CD4-positive, alpha-beta T cell (primary cell): ENCODE measurements around the gene NBEAL2. TPM values are rescaled to one million over a fixed set of nuclear protein-coding genes. Genes with fewer than 3 reads are reported as not detected.
A peak's percentile ranks its signal among the peaks of the same experiment; 100 is the strongest.

ENCODE experiments used
- ATAC-seq: fragments of 200-7000 bp; cut with Tn5 transposase; one replicate; pipeline ENCODE4 v1.10.0; 2022; ENCODE audit warnings: mild to moderate bottlenecking; ENCODE audit not compliant: poor library complexity
- CTCF ChIA-PET: fragments of 350-600 bp; sonication (Branson Sonifier 250); formaldehyde crosslinking; loops from one replicate; lab custom pipeline; 2021; ENCODE audit warnings: antibody characterized with exemption, inconsistent platforms; lab: Charles Lee
- POLR2A ChIA-PET: fragments of 350-600 bp; sonication (Branson Sonifier 250); formaldehyde crosslinking; loops from one replicate; lab custom pipeline; 2021; ENCODE audit warnings: antibody characterized with exemption, inconsistent platforms; lab: Charles Lee
- DNase-seq, 14 experiments: peaks; one replicate each; pipeline ENCODE4 v3.0.0-alpha.2; 2013 to 2020; ENCODE audit warnings: mixed read lengths in 2 of 14
- H3K27ac ChIP-seq, 2 donors: one replicate each; pipeline versions ENCODE4 v1.5.1 to v1.7.0; 2013; ENCODE audit warnings: low read length in 2 of 2, low read depth in 1 of 2, mild to moderate bottlenecking in 1 of 2
- H3K27me3 ChIP-seq, 2 experiments: 1 replicate in 1 of 2; 2 replicates in 1 of 2; pipeline versions ENCODE4 v1.6.1 to v1.7.0; 2013; ENCODE audit warnings: low read length in 2 of 2, control low read depth in 1 of 2, mild to moderate bottlenecking in 1 of 2, moderate library complexity in 1 of 2; ENCODE audit not compliant: insufficient read depth in 2 of 2, control insufficient read depth in 1 of 2
- H3K36me3 ChIP-seq: one replicate; pipeline ENCODE4 v1.6.1; 2013; ENCODE audit warnings: low read length, control low read depth; ENCODE audit not compliant: insufficient read depth
- H3K4me1 ChIP-seq: one replicate; pipeline ENCODE4 v1.6.1; 2013; ENCODE audit warnings: low read length, control low read depth; ENCODE audit not compliant: insufficient read depth
- H3K4me3 ChIP-seq: one replicate; pipeline ENCODE4 v1.5.1; 2013; ENCODE audit warnings: mild to moderate bottlenecking, low read length, moderate library complexity
- H3K9me3 ChIP-seq, 2 experiments: 1 replicate in 1 of 2; 2 replicates in 1 of 2; pipeline versions ENCODE4 v1.6.1 to v1.7.0; 2013; ENCODE audit warnings: low read length in 2 of 2, mild to moderate bottlenecking in 2 of 2, control low read depth in 1 of 2, moderate library complexity in 1 of 2; ENCODE audit not compliant: control insufficient read depth in 1 of 2, insufficient read depth in 1 of 2
- H3K27ac Mint-ChIP-seq: one replicate; pipeline ENCODE4 v1.8.0; 2020; ENCODE audit warnings: mixed read lengths
- H3K27me3 Mint-ChIP-seq: one replicate; pipeline ENCODE4 v1.8.0; 2021; ENCODE audit warnings: mixed read lengths
- H3K36me3 Mint-ChIP-seq: one replicate; pipeline ENCODE4 v1.8.0; 2021; ENCODE audit warnings: low read depth, mixed read lengths
- H3K4me1 Mint-ChIP-seq: one replicate; pipeline ENCODE4 v1.8.0; 2021; ENCODE audit warnings: low read depth, mixed read lengths
- H3K4me3 Mint-ChIP-seq: one replicate; pipeline ENCODE4 v1.8.0; 2020; ENCODE audit warnings: mild to moderate bottlenecking, mixed read lengths
- H3K9me3 Mint-ChIP-seq: one replicate; pipeline ENCODE4 v1.8.0; 2020; ENCODE audit warnings: mixed read lengths
- intact Hi-C, 2 experiments: fragments of 100-400 bp; cut with DNase I in 1 of 2; cut with micrococcal nuclease in 1 of 2; formaldehyde crosslinking; loops; one replicate each; pipeline versions ENCODE4 v1.15.1 to v1.9.0; 2023 to 2025; cut with DNase I, micrococcal nuclease
- total RNA-seq, 174 experiments: library from RNA in 2 of 174; stranded (reverse) in 2 of 174; gene quantifications; one replicate each; pipeline ENCODE4 v1.2.3 and lab custom pipeline; 2021 to 2026
- TF ChIP-seq, protein P1 (sequence below): fragments of 200-600 bp; IDR thresholded peaks from one replicate; pipeline ENCODE4 v1.8.0; 2022; ENCODE audit warnings: antibody characterized with exemption, mild to moderate bottlenecking

The NBEAL2 gene
- total RNA-seq, 2 experiments from 2014 or later: 163 to 170 TPM

DNA sequence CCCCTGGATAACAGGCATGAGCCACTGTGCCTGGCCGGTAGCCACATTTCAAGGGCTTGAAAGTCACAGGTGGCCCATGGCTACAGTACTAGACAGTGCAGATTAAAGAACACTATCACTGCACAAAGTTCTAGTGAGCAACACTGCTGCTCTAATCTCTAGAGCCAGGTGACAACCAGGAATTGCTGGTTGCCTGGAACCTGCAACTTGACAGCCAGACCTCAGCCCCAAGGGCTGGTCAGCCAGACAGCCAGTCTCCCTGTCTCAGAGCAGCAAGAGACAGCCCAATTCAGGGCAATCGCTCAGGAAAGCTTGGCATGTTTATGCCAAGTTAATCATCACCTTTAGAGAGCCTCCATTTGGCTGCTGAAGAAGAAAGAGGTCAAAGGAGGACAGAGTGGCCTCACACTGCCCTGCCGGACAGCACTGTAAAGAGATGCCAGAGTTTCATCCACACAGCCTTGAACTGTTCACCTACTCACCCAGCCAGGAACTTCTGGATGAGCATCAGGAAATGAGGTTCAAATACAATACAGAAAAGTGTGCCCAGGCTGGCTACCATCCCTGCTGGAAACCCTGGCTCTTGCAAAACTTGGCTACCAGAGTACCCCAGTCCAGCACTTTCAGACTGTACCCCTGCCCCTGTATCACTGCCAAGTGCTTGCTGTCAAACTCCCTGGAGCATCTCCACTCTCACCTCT lies 8.9 kb upstream of the NBEAL2 start:
- H3K27ac Mint-ChIP-seq: peak overlapping the region; percentile 73
- Histone ChIP-seq H3K9me3 (no peaks in the 10 kb centered on the region), H3K4me3 (no peak overlapping the region), H3K4me1 (peaks cover 93% of the 10 kb centered on the region), H3K36me3 (peaks cover 28% of the 10 kb centered on the region), H3K27ac (no peak overlapping the region), H3K27me3 (no peaks in the 10 kb centered on the region)
- peaks cover 74% of the 10 kb centered on the region for H3K36me3 Mint-ChIP-seq
- ChIA-PET CTCF (interaction anchor here (0.7 kb wide), 1 partner anchor 9 kb away, joined by 3 read pairs; the partner anchor contains the start of gene NBEAL2), POLR2A (interaction anchor here (1.2 kb wide), 1 partner anchor 15 kb away, joined by 3 read pairs; no protein-coding TSS in a partner anchor)
- no peaks in the 10 kb centered on the region for H3K27me3 Mint-ChIP-seq
- no peaks in the 10 kb centered on the region for H3K9me3 Mint-ChIP-seq
- intact Hi-C loops: no loop called here
- ATAC-seq: no peak
- H3K4me1 Mint-ChIP-seq: peaks cover 87% of the 10 kb centered on the region
- peak overlapping the region; percentile 31 for H3K4me3 Mint-ChIP-seq
- TF ChIP-seq, protein P1, sequence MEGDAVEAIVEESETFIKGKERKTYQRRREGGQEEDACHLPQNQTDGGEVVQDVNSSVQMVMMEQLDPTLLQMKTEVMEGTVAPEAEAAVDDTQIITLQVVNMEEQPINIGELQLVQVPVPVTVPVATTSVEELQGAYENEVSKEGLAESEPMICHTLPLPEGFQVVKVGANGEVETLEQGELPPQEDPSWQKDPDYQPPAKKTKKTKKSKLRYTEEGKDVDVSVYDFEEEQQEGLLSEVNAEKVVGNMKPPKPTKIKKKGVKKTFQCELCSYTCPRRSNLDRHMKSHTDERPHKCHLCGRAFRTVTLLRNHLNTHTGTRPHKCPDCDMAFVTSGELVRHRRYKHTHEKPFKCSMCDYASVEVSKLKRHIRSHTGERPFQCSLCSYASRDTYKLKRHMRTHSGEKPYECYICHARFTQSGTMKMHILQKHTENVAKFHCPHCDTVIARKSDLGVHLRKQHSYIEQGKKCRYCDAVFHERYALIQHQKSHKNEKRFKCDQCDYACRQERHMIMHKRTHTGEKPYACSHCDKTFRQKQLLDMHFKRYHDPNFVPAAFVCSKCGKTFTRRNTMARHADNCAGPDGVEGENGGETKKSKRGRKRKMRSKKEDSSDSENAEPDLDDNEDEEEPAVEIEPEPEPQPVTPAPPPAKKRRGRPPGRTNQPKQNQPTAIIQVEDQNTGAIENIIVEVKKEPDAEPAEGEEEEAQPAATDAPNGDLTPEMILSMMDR: no peak
- no peak for DNase-seq

GRCh38 chr3:46971151-46971550 lies 8.3 kb upstream of the NBEAL2 start:
- H3K4me3 Mint-ChIP-seq: peak overlapping the region; percentile 74
- H3K27me3 Mint-ChIP-seq: no peaks in the 10 kb centered on the region
- POLR2A ChIA-PET: interaction anchor here (1.2 kb wide), 1 partner anchor 16 kb away, joined by 3 read pairs; no protein-coding TSS in a partner anchor
- no peak overlapping the region for H3K4me3 ChIP-seq
- intact Hi-C loops: no loop called here
- DNase-seq (no peak), ATAC-seq (no peak)
- H3K36me3 ChIP-seq: peaks cover 24% of the 10 kb centered on the region
- H3K4me1 ChIP-seq: peaks cover 93% of the 10 kb centered on the region
- CTCF ChIA-PET: no interaction called here
- H3K27ac ChIP-seq: no peak overlapping the region
- H3K27me3 ChIP-seq: no peaks in the 10 kb centered on the region
- TF ChIP-seq, protein P1: no peak
- H3K27ac Mint-ChIP-seq: peak overlapping the region; percentile 73
- H3K36me3 Mint-ChIP-seq: peaks cover 69% of the 10 kb centered on the region
- H3K9me3 Mint-ChIP-seq: no peaks in the 10 kb centered on the region
- H3K9me3 ChIP-seq: no peaks in the 10 kb centered on the region
- peaks cover 84% of the 10 kb centered on the region for H3K4me1 Mint-ChIP-seq

DNA sequence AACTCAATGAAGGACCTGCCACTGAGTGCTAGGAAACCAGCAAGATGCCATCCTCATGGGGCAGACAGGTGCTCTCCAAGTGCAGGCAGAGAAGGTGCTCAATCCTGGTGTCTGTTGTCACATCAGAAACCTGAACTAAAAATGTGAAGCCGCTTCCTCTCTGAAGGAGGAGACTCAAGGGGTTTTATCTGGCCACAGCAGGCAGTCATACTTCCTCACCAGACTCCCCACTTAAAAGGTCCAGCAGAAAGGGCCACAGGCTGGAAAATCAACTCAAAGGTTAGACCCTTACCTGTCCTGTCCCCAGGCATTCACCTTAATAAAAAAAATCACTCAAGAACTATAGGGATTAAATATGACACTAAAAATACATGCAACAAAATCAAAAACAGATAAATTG lies 7.7 kb upstream of the NBEAL2 start:
- no peaks in the 10 kb centered on the region for H3K9me3 ChIP-seq
- TF ChIP-seq, protein P1: no peak
- no peaks in the 10 kb centered on the region for H3K9me3 Mint-ChIP-seq
- ChIA-PET CTCF (no interaction called here), POLR2A (no interaction called here)
- no peak overlapping the region for H3K4me3 ChIP-seq
- no peaks in the 10 kb centered on the region for H3K27me3 Mint-ChIP-seq
- H3K4me3 Mint-ChIP-seq: peak overlapping the region; percentile 74
- H3K27ac ChIP-seq: no peak overlapping the region
- intact Hi-C loops: no loop called here
- peaks cover 69% of the 10 kb centered on the region for H3K36me3 Mint-ChIP-seq
- peaks cover 24% of the 10 kb centered on the region for H3K36me3 ChIP-seq
- no peaks in the 10 kb centered on the region for H3K27me3 ChIP-seq
- H3K4me1 Mint-ChIP-seq: peaks cover 87% of the 10 kb centered on the region
- H3K27ac Mint-ChIP-seq: peak overlapping the region; percentile 73
- H3K4me1 ChIP-seq: peaks cover 88% of the 10 kb centered on the region
- ATAC-seq (no peak), DNase-seq (peak in 1 of 14 experiments; percentile 43)
